ENCODE results near the gene PDK2.
A peak's percentile ranks its signal among the peaks of the same experiment; 100 is the strongest.

The PDK2 gene

GRCh38 chr17:50080096-50080480 is 15.1 kb upstream of the PDK2 start:
- no peak for DNase-seq

GRCh38 chr17:50080827-50081226 is 14.3 kb upstream of the PDK2 start:
- DNase-seq: no peak

DNA sequence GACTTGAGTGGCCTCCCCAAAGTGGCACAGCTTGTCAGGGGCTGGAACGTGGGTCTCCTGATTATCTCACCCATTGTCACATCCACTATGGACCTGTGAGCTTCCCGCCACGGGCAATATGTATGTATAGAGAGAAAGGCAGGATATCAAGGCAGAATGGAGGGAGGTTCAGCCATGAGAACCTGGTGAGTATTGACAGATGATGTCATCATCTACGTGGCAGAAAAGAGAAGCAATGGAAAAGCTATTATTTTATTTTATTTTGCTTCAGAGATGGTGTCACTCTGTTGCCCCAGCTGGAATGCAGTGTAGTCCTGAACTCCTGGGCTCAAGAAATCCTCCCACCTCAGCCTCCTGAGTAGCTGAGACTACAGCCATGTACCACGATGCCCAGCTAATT is 13.4 kb upstream of the PDK2 start:
- DNase-seq: no peak

GRCh38 chr17:50087246-50087911 is 7.8 kb upstream of the PDK2 start:
- peak; percentile 89 for DNase-seq

GRCh38 chr17:50087912-50088405 is 7.2 kb upstream of the PDK2 start:
- DNase-seq: no peak

DNA sequence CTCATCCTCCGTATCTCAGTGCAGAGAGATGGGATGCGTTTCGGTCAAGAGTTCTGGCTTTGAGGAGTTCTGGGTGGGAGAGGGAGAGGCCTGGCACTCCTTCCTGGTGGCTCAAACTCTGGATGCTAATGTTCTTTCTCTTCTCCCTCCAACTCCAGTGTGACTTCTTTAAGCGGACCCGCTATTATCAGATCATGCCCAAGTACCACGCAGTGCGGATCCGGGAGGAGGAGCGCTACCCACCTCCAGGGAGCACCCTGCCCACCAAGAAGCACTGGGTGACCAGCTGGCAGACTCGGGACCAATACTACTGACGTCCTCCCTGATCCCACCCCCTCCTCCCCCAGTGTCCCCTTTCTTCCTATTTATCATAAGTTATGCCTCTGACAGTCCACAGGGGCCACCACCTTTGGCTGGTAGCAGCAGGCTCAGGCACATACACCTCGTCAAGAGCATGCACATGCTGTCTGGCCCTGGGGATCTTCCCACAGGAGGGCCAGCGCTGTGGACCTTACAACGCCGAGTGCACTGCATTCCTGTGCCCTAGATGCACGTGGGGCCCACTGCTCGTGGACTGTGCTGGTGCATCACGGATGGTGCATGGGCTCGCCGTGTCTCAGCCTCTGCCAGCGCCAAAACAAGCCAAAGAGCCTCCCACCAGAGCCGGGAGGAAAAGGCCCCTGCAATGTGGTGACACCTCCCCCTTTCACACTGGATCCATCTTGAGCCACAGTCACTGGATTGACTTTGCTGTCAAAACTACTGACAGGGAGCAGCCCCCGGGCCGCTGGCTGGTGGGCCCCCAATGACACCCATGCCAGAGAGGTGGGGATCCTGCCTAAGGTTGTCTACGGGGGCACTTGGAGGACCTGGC is 6.0 kb upstream of the PDK2 start:
- no peak for DNase-seq

DNA sequence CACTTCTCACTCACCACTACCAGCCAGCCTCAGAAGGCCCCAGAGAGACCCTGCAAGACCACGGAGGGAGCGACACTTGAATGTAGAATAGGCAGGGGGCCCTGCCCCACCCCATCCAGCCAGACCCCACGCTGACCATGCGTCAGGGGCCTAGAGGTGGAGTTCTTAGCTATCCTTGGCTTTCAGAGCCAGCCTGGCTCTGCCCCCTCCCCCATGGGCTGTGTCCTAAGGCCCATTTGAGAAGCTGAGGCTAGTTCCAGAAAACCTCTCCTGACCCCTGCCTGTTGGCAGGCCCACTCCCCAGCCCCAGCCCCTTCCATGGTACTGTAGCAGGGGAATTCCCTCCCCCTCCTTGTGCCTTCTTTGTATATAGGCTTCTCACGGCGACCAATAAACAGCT is 5.1 kb upstream of the PDK2 start:
- no peak for DNase-seq

- DNase-seq: no peak
Measured at GRCh38 chr17:50090971-50091917, 3.9 kb upstream of the PDK2 start.

GRCh38 chr17:50091918-50092285 is 3.2 kb upstream of the PDK2 start:
- DNase-seq: no peak

DNA sequence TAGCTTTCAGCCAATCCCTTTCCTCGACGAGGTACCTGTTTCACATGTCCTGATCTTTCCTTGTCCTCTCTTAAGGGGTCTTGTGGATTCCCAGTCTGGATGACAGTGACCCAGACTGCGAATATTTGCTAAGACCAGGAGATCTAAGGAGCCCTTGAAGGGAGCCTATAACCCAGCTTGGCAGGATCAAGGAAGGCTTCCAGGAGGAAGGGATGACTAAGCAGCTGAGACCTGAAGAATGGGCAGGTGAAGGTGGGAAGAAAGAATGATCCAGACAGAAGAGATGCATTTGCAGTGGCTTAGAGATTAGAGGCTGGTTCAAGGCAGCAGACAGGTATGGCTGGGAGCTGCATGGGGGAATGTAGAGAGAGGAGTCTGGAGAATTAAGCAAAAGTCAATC is 1.9 kb upstream of the PDK2 start:
- no peak for DNase-seq

- DNase-seq: no peak
Measured at GRCh38 chr17:50093807-50094206, 1.3 kb upstream of the PDK2 start.

GRCh38 chr17:50094243-50094752 is 853 bp upstream of the PDK2 start:
- peak; percentile 95 for DNase-seq

- peak; percentile 42 for DNase-seq
Measured at GRCh38 chr17:50095626-50096037, 481 bp downstream of the PDK2 start.

- no peak for DNase-seq
Measured at GRCh38 chr17:50096092-50096491, 941 bp downstream of the PDK2 start.

DNA sequence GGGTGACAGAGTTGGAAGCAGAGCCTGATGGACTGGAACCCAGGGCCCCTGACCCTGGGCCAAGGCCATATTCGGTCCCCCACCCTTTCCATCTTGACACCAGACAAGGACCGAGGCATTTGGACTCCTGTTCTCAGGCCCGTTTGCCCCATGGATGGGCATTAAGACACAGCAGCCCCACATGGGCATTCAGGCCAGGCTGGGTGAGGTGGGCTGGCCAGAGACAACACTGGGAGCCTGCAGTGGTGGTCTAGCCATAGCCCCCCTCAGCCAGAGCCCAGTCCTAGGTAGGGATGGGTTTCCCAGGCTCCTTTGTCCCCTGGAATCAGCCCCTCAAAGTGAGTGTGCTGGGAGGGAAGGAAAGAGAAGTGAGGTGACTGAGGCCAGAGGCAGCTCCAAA is 1.6 kb downstream of the PDK2 start:
- DNase-seq: no peak

DNA sequence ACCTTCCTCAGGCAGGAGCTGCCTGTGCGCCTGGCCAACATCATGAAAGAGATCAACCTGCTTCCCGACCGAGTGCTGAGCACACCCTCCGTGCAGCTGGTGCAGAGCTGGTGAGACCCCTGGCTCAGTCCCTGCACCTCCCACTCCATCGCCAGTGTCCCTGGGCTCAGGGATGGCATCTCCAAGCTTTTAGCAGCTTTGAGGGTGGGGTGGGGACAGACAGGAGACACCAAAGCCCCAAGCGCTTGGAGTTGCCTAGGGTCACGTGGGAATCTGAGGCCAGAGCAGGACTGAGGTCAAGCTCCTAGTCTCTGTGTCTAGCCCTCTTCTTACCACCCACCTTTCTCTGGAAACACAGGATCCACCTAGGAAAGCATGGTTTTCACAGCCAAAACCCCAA is 2.3 kb downstream of the PDK2 start:
- no peak for DNase-seq

GRCh38 chr17:50097926-50098325 is 2.8 kb downstream of the PDK2 start:
- DNase-seq: no peak

DNA sequence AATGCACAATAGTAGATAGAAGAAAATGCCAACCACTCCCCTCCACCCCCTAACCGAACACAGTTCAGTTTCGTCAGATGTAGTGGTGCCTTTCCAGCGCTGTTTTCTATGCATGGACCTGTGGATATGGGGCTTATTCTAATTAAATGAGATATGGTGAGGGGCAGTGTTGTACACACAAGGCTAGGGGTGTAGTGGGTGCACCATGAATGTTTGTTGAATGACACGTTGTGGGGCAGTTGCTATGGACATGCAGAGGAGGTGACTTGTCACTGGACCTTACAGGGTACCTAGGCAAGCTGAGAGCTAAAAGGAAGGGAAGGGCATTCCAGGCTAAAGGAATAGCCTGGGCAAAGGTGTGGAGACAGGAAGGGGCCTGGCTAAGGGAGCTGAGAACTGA is 3.4 kb downstream of the PDK2 start:
- DNase-seq: no peak

- DNase-seq: no peak
Measured at GRCh38 chr17:50099003-50099402, 3.9 kb downstream of the PDK2 start.

- DNase-seq: no peak
Measured at GRCh38 chr17:50100480-50100883, 5.3 kb downstream of the PDK2 start.

GRCh38 chr17:50100921-50101345 is 5.8 kb downstream of the PDK2 start:
- DNase-seq: no peak

- no peak for DNase-seq
Measured at GRCh38 chr17:50101346-50102163, 6.4 kb downstream of the PDK2 start.
